ENCODE results near the gene RNF157.
A peak's percentile ranks its signal among the peaks of the same experiment; 100 is the strongest.

RNF157 gene

GRCh38 chr17:76199469-76199868, 40.8 kb downstream of the RNF157 start:
- H3K27me3 ChIP-seq (replicated peaks in 2 of 5; ENCODE audit: control insufficient read depth in 4 of 5, insufficient read depth in 5 of 5, low read length in 4 of 5) = no peaks in the 10 kb centered on the region
- H3K9me3 ChIP-seq (ENCODE audit: control extremely low read depth in 1 of 5, control insufficient read depth in 4 of 5, insufficient read depth in 2 of 5, low read depth in 1 of 5, low read length in 4 of 5) = no peaks in the 10 kb centered on the region
- no peak overlapping the region for H3K4me3 ChIP-seq (ENCODE audit: control insufficient read depth in 1 of 7, extremely low read depth in 1 of 7, insufficient read depth in 4 of 7, low read depth in 2 of 7, low read length in 6 of 7)
- H3K36me3 ChIP-seq (ENCODE audit: control insufficient read depth in 4 of 4, insufficient read depth in 4 of 4, low read length in 3 of 4) = no peaks in the 10 kb centered on the region
- DNase-seq = no peak
- ChIA-PET CTCF (no interaction called here), POLR2A (no interaction called here)
- H3K4me1 ChIP-seq (ENCODE audit: control extremely low read depth in 1 of 4, control insufficient read depth in 4 of 4, insufficient read depth in 4 of 4, low read length in 3 of 4) = no peaks in the 10 kb centered on the region
- 67% methylated on average over 1 of the region's 4 CpGs for WGBS (ENCODE audit: insufficient coverage)
- no peak overlapping the region for H3K27ac ChIP-seq (ENCODE audit: insufficient read depth in 1 of 2, low read depth in 1 of 2, low read length in 2 of 2, poor library complexity in 1 of 2, severe bottlenecking in 2 of 2)

DNA sequence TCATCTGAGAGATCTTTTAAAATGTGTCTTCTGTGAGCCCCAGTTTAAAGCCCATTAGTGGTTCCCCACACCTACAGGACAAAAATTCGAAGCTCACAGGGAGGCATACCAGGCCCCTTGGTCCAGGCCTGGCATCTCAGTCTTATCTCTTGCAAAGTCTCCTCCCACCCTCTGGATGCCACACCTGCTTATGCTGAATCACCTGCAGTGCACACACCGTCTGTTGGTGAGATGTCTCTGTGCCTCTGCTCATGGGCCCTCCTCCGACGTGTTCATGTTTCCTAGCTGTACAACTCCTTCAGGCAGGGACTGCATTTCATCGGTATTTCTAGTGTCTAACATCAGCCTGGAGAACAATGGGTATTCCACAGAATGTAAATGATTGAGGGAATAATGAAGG, 41.6 kb downstream of the RNF157 start:
- Histone ChIP-seq H3K9me3 (ENCODE audit: control extremely low read depth in 1 of 5, control insufficient read depth in 4 of 5, insufficient read depth in 2 of 5, low read depth in 1 of 5, low read length in 4 of 5) (no peaks in the 10 kb centered on the region), H3K4me1 (ENCODE audit: control extremely low read depth in 1 of 4, control insufficient read depth in 4 of 4, insufficient read depth in 4 of 4, low read length in 3 of 4) (peaks cover 0 to under 1% (median 0%) of the 10 kb centered on the region in 4 experiments), H3K4me3 (ENCODE audit: control insufficient read depth in 1 of 7, extremely low read depth in 1 of 7, insufficient read depth in 4 of 7, low read depth in 2 of 7, low read length in 6 of 7) (no peak overlapping the region), H3K27me3 (replicated peaks in 2 of 5; ENCODE audit: control insufficient read depth in 4 of 5, insufficient read depth in 5 of 5, low read length in 4 of 5) (no peaks in the 10 kb centered on the region), H3K27ac (ENCODE audit: insufficient read depth in 1 of 2, low read depth in 1 of 2, low read length in 2 of 2, poor library complexity in 1 of 2, severe bottlenecking in 2 of 2) (no peak overlapping the region), H3K36me3 (ENCODE audit: control insufficient read depth in 4 of 4, insufficient read depth in 4 of 4, low read length in 3 of 4) (no peaks in the 10 kb centered on the region)
- WGBS (ENCODE audit: insufficient coverage) = 94% methylated on average over 5 of the region's 5 CpGs
- CTCF ChIA-PET = interaction anchor here (0.5 to 1.1 kb wide), 3 partner anchors 20 to 72 kb away, joined by 3 read pairs; no protein-coding TSS in a partner anchor
- DNase-seq = no peak
- POLR2A ChIA-PET = no interaction called here

GRCh38 chr17:76197911-76198310, 42.4 kb downstream of the RNF157 start:
- Histone ChIP-seq H3K4me3 (ENCODE audit: control insufficient read depth in 1 of 7, extremely low read depth in 1 of 7, insufficient read depth in 4 of 7, low read depth in 2 of 7, low read length in 6 of 7) (no peak overlapping the region), H3K4me1 (ENCODE audit: control extremely low read depth in 1 of 4, control insufficient read depth in 4 of 4, insufficient read depth in 4 of 4, low read length in 3 of 4) (peaks cover 0 to 9% (median 0%) of the 10 kb centered on the region in 4 experiments), H3K9me3 (ENCODE audit: control extremely low read depth in 1 of 5, control insufficient read depth in 4 of 5, insufficient read depth in 2 of 5, low read depth in 1 of 5, low read length in 4 of 5) (no peaks in the 10 kb centered on the region), H3K36me3 (ENCODE audit: control insufficient read depth in 4 of 4, insufficient read depth in 4 of 4, low read length in 3 of 4) (no peaks in the 10 kb centered on the region), H3K27me3 (replicated peaks in 2 of 5; ENCODE audit: control insufficient read depth in 4 of 5, insufficient read depth in 5 of 5, low read length in 4 of 5) (no peaks in the 10 kb centered on the region), H3K27ac (ENCODE audit: insufficient read depth in 1 of 2, low read depth in 1 of 2, low read length in 2 of 2, poor library complexity in 1 of 2, severe bottlenecking in 2 of 2) (no peak overlapping the region)
- no peak for DNase-seq
- CTCF ChIA-PET = interaction anchor here (1.0 kb wide), 1 partner anchor 19 kb away, joined by 3 read pairs; no protein-coding TSS in a partner anchor
- POLR2A ChIA-PET = no interaction called here
- 88% methylated on average over 1 of the region's 2 CpGs for WGBS (ENCODE audit: insufficient coverage)

DNA sequence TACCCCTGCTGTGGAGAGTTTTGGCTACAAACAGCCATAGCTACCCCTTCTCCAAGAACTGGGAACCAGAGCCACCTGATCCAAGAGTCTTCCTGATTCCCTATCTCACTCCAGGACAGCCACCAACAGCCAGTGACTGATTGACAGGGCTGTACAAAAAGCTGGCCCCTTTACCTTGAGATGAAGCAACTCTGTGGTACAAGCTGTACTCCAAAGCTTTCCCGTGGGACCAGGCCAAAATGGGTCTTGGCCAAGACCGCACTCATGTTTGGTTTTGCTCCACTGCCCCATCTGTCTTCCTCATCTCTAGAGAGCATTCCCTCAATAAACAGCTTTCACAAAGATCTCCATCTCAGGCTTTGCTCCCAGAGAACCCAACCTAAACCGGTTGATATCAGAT, 43.6 kb downstream of the RNF157 start:
- no peak for DNase-seq
- ChIA-PET POLR2A (interaction anchor here (0.5 kb wide), 1 partner anchor 23 kb away, joined by 3 read pairs; no protein-coding TSS in a partner anchor), CTCF (no interaction called here)

DNA sequence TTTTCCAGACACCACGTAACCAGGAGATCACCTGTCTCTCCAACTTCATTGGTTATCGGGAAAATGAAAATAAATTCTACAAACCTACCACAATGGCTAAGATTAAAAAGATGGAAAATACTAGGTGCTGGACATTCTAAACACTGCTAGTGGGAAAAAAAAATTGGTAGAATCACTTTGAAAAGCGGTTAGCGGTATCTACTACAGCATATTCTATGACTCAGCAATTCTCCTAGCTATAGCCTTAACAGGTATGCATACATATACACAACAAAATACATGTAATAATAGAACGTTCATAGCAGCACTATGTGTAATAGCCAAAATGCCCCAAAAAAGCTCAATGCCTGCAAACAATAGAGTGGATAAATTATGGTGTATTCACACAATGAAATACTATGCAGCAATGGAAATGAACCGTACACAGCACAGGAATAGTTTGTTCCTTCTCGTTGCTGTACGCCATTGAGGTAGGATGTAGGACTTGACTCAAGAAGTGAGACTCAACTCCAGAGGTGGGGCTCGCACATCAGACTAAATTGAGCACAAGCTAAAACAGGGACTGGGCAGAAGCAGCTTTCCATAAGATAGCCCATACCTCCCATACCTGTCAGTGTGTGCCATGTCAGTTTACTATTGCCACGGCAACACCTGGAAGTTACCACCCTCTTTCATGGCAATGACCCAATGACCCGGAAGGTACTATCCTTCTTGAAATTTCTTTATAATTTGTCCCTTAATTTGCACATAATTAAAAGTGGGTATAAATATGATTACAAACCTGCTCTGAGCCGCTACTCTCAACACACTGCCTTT, 44.8 kb downstream of the RNF157 start:
- CTCF ChIA-PET = interaction anchor here (0.9 to 1.3 kb wide), 4 partner anchors 21 to 84 kb away, joined by 3 read pairs; no protein-coding TSS in a partner anchor
- peaks cover 7 to 23% (median 13%) of the 10 kb centered on the region in 4 experiments for H3K4me1 ChIP-seq (ENCODE audit: control extremely low read depth in 1 of 4, control insufficient read depth in 4 of 4, insufficient read depth in 4 of 4, low read length in 3 of 4)
- H3K36me3 ChIP-seq (ENCODE audit: control insufficient read depth in 4 of 4, insufficient read depth in 4 of 4, low read length in 3 of 4) = no peaks in the 10 kb centered on the region
- WGBS (ENCODE audit: insufficient coverage) = 100% methylated on average over 4 of the region's 12 CpGs
- no peaks in the 10 kb centered on the region for H3K9me3 ChIP-seq (ENCODE audit: control extremely low read depth in 1 of 5, control insufficient read depth in 4 of 5, insufficient read depth in 2 of 5, low read depth in 1 of 5, low read length in 4 of 5)
- H3K4me3 ChIP-seq (ENCODE audit: control insufficient read depth in 1 of 7, extremely low read depth in 1 of 7, insufficient read depth in 4 of 7, low read depth in 2 of 7, low read length in 6 of 7) = no peak overlapping the region
- POLR2A ChIA-PET = no interaction called here
- no peak overlapping the region for H3K27ac ChIP-seq (ENCODE audit: insufficient read depth in 1 of 2, low read depth in 1 of 2, low read length in 2 of 2, poor library complexity in 1 of 2, severe bottlenecking in 2 of 2)
- H3K27me3 ChIP-seq (replicated peaks in 2 of 5; ENCODE audit: control insufficient read depth in 4 of 5, insufficient read depth in 5 of 5, low read length in 4 of 5) = no peaks in the 10 kb centered on the region
- DNase-seq = no peak

More for the DNA sequence above, 43.6 kb downstream of the RNF157 start:
- no peaks in the 10 kb centered on the region for H3K36me3 ChIP-seq (ENCODE audit: control insufficient read depth in 4 of 4, insufficient read depth in 4 of 4, low read length in 3 of 4)
- H3K27ac ChIP-seq (ENCODE audit: insufficient read depth in 1 of 2, low read depth in 1 of 2, low read length in 2 of 2, poor library complexity in 1 of 2, severe bottlenecking in 2 of 2) = no peak overlapping the region
- H3K4me1 ChIP-seq (ENCODE audit: control extremely low read depth in 1 of 4, control insufficient read depth in 4 of 4, insufficient read depth in 4 of 4, low read length in 3 of 4) = peaks cover 4 to 21% (median 10%) of the 10 kb centered on the region in 4 experiments
- no peak overlapping the region for H3K4me3 ChIP-seq (ENCODE audit: control insufficient read depth in 1 of 7, extremely low read depth in 1 of 7, insufficient read depth in 4 of 7, low read depth in 2 of 7, low read length in 6 of 7)
- no peaks in the 10 kb centered on the region for H3K9me3 ChIP-seq (ENCODE audit: control extremely low read depth in 1 of 5, control insufficient read depth in 4 of 5, insufficient read depth in 2 of 5, low read depth in 1 of 5, low read length in 4 of 5)
- 100% methylated on average over 2 of the region's 3 CpGs for WGBS (ENCODE audit: insufficient coverage)
- no peaks in the 10 kb centered on the region for H3K27me3 ChIP-seq (replicated peaks in 2 of 5; ENCODE audit: control insufficient read depth in 4 of 5, insufficient read depth in 5 of 5, low read length in 4 of 5)

DNA sequence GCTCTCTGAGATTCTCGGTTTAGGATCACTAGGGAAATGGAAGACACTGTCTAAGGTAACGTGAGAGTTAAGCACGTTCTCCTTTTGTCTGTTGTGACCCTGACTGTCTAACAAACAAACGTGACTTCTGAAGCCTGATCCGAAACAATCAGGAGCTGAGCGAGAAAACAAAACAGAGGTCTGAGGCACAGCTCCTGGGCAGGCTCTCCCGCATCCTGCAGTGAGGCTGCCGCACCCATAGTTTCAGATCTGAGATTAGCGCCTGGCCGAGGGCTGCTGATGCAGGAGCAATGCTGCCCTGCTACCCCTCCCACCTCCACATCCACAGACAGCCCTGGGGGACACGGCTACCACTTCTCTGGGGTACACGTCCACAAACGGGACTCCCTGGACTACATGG, 46.7 kb downstream of the RNF157 start:
- CTCF ChIA-PET = interaction anchor here (1.5 to 2.5 kb wide), 2 partner anchors 8 to 14 kb away, joined by 4 to 11 read pairs; no protein-coding TSS in a partner anchor
- H3K36me3 ChIP-seq (ENCODE audit: control insufficient read depth in 4 of 4, insufficient read depth in 4 of 4, low read length in 3 of 4) = no peaks in the 10 kb centered on the region
- peaks cover 7 to 41% (median 13%) of the 10 kb centered on the region in 4 experiments for H3K4me1 ChIP-seq (ENCODE audit: control extremely low read depth in 1 of 4, control insufficient read depth in 4 of 4, insufficient read depth in 4 of 4, low read length in 3 of 4)
- no peaks in the 10 kb centered on the region for H3K27me3 ChIP-seq (replicated peaks in 2 of 5; ENCODE audit: control insufficient read depth in 4 of 5, insufficient read depth in 5 of 5, low read length in 4 of 5)
- H3K9me3 ChIP-seq (ENCODE audit: control extremely low read depth in 1 of 5, control insufficient read depth in 4 of 5, insufficient read depth in 2 of 5, low read depth in 1 of 5, low read length in 4 of 5) = no peaks in the 10 kb centered on the region
- no peak overlapping the region for H3K27ac ChIP-seq (ENCODE audit: insufficient read depth in 1 of 2, low read depth in 1 of 2, low read length in 2 of 2, poor library complexity in 1 of 2, severe bottlenecking in 2 of 2)
- DNase-seq = no peak
- no peak overlapping the region for H3K4me3 ChIP-seq (ENCODE audit: control insufficient read depth in 1 of 7, extremely low read depth in 1 of 7, insufficient read depth in 4 of 7, low read depth in 2 of 7, low read length in 6 of 7)
- WGBS (ENCODE audit: insufficient coverage) = 97% methylated on average over 12 of the region's 13 CpGs
- POLR2A ChIA-PET = no interaction called here

DNA sequence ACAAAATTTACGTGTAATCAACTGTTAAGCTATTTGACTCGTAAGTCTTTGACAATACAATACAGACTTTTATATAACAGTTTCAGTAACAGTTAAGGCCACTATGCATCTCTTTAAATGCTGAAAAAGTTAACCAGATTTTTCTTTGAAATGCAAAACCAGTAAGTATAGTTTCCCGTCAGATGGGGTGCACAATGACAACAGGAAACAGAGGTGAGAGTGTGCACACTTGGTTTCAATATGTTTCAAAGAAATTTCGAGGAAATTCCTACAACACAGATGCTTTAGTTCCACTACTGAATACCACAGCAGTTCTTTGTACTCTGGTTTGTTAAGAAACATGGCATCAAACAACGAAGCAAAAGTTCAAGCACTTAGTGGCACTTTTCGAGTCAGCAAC, 48.4 kb downstream of the RNF157 start:
- no peaks in the 10 kb centered on the region for H3K27me3 ChIP-seq (replicated peaks in 2 of 5; ENCODE audit: control insufficient read depth in 4 of 5, insufficient read depth in 5 of 5, low read length in 4 of 5)
- H3K27ac ChIP-seq (ENCODE audit: insufficient read depth in 1 of 2, low read depth in 1 of 2, low read length in 2 of 2, poor library complexity in 1 of 2, severe bottlenecking in 2 of 2) = no peak overlapping the region
- no peaks in the 10 kb centered on the region for H3K9me3 ChIP-seq (ENCODE audit: control extremely low read depth in 1 of 5, control insufficient read depth in 4 of 5, insufficient read depth in 2 of 5, low read depth in 1 of 5, low read length in 4 of 5)
- ChIA-PET POLR2A (no interaction called here), CTCF (interaction anchor here (1.3 to 2.5 kb wide), 6 partner anchors 9 to 206 kb away, joined by 3 to 11 read pairs (median 6); no protein-coding TSS in a partner anchor)
- H3K36me3 ChIP-seq (ENCODE audit: control insufficient read depth in 4 of 4, insufficient read depth in 4 of 4, low read length in 3 of 4) = no peaks in the 10 kb centered on the region
- H3K4me1 ChIP-seq (ENCODE audit: control extremely low read depth in 1 of 4, control insufficient read depth in 4 of 4, insufficient read depth in 4 of 4, low read length in 3 of 4) = peaks cover 7 to 46% (median 16%) of the 10 kb centered on the region in 4 experiments
- peak; percentile 12 to 84 (median 78) for DNase-seq
- WGBS (ENCODE audit: insufficient coverage) = 0% methylated on average over 2 of the region's 6 CpGs
- H3K4me3 ChIP-seq (ENCODE audit: control insufficient read depth in 1 of 7, extremely low read depth in 1 of 7, insufficient read depth in 4 of 7, low read depth in 2 of 7, low read length in 6 of 7) = peak overlapping the region in 3 of 7 experiments; percentile 4 to 20 (median 19)

Data from common myeloid progenitor, CD34-positive (primary cell).